Mesothelial cell of epicardium (in vitro differentiated cells): Measurements from ENCODE around the gene KAZN. TPM values are rescaled to one million over a fixed set of nuclear protein-coding genes. Genes with fewer than 3 reads are reported as not detected.
A peak's percentile ranks its signal among the peaks of the same experiment; 100 is the strongest.

ENCODE experiments used
- DNase-seq, 2 experiments: peaks; one replicate each; pipeline ENCODE4 v3.0.0; 2021; ENCODE audit warnings: low spot score in 2 of 2; ENCODE audit not compliant: unreplicated experiment in 2 of 2
- H3K27ac Mint-ChIP-seq: 2 replicates; pipeline ENCODE4 v1.8.0; 2021; ENCODE audit warnings: mixed read lengths
- H3K27me3 Mint-ChIP-seq: 2 replicates; pipeline ENCODE4 v1.8.0; 2021; ENCODE audit warnings: low read depth, mixed read lengths
- H3K36me3 Mint-ChIP-seq: 2 replicates; pipeline ENCODE4 v1.8.0; 2021; ENCODE audit warnings: mixed read lengths
- H3K4me1 Mint-ChIP-seq: 2 replicates; pipeline ENCODE4 v1.8.0; 2021; ENCODE audit warnings: mixed read lengths
- H3K4me3 Mint-ChIP-seq: 2 replicates; pipeline ENCODE4 v1.8.0; 2021; ENCODE audit warnings: mild to moderate bottlenecking, moderate library complexity, mixed read lengths
- H3K9me3 Mint-ChIP-seq: 2 replicates; pipeline ENCODE4 v1.8.0; 2021; ENCODE audit warnings: mixed read lengths
- CTCF ChIP-seq: fragments of 200-600 bp; sonication (generic); IDR thresholded peaks from one replicate; pipeline ENCODE4 v1.5.0; 2021; ENCODE audit warnings: antibody characterized with exemption; ENCODE audit not compliant: unreplicated experiment
- total RNA-seq: library from RNA; stranded (reverse); gene quantifications from 3 replicates; pipeline ENCODE4 v1.2.1, GENCODE V29; 2021

Gene KAZN
- total RNA-seq, 1 donor from 2014 or later: 38.4 TPM

DNA sequence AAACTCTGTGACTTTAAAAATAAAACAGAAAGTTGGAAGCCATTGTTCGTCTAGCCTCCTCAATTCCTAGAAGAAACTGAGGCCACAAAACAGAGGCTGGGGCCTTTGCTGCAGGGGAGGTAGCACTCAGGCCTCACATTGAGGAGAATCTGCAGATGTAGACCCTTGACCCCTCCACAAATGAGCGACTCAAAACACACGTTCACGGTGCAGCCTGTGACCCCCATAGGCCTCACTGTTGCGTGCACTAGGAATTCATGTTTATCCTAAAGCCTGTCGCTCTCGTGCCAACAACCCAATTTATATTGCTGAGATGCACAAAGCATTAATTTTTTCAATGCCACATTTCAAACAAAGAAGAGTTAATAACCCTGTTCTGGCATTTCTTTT is 560.7 kb downstream of the KAZN start:
- no peak for DNase-seq
- peaks cover 37% of the 10 kb centered on the region for H3K4me1 Mint-ChIP-seq
- TF ChIP-seq CTCF: no peak
- no peaks in the 10 kb centered on the region for H3K36me3 Mint-ChIP-seq
- H3K9me3 Mint-ChIP-seq: no peaks in the 10 kb centered on the region
- H3K27me3 Mint-ChIP-seq: peaks cover 3% of the 10 kb centered on the region
- H3K27ac Mint-ChIP-seq: peak overlapping the region; percentile 39
- no peak overlapping the region for H3K4me3 Mint-ChIP-seq

DNA sequence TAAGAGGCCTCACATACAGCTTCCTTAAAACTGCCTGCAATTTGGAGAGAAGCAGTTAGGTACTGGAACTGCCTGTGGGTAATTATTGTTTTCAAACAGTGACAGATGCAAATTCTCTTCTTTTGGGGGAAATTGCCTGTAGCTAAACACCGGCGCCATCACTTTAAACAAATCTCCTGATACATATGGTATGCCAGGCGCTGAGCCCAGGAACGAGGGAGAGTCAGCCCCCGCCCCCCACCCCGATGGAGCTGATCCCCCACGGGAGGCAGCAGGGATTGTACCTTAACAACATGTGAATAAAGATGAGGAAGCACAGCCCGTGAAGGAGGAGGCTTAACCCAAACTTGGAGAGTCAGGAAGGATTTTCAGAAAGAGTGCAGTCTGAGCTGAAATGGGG is 562.1 kb downstream of the KAZN start:
- Mint-ChIP-seq H3K4me1 (peaks cover 30% of the 10 kb centered on the region), H3K4me3 (no peak overlapping the region), H3K9me3 (no peaks in the 10 kb centered on the region), H3K27me3 (no peaks in the 10 kb centered on the region), H3K36me3 (no peaks in the 10 kb centered on the region), H3K27ac (no peak overlapping the region)
- no peak for TF ChIP-seq CTCF
- no peak for DNase-seq

DNA sequence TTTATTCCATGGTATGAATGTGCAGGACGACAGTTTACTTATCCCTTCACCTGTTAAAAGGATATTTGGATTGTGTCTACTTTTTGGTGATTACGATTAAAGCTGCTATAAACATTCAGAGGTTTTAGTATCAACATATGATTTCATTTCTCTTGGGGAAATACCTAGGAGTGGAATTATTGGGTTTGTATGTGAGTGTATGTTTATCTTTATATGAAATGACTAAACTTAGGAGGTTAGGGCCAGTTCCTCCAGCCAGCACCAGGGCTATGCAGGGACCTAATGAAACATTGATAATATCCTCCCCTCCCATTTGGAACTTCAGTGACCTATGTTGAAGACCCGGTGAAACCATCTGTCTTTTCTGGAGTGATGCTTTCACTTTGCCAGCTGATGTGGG is 568.9 kb downstream of the KAZN start:
- no peak for DNase-seq
- Mint-ChIP-seq H3K27ac (no peak overlapping the region), H3K9me3 (no peaks in the 10 kb centered on the region), H3K36me3 (no peaks in the 10 kb centered on the region), H3K4me3 (no peak overlapping the region), H3K27me3 (no peaks in the 10 kb centered on the region), H3K4me1 (peaks cover 5% of the 10 kb centered on the region)
- no peak for TF ChIP-seq CTCF
